ENCODE results near the gene HBA2.

DNA sequence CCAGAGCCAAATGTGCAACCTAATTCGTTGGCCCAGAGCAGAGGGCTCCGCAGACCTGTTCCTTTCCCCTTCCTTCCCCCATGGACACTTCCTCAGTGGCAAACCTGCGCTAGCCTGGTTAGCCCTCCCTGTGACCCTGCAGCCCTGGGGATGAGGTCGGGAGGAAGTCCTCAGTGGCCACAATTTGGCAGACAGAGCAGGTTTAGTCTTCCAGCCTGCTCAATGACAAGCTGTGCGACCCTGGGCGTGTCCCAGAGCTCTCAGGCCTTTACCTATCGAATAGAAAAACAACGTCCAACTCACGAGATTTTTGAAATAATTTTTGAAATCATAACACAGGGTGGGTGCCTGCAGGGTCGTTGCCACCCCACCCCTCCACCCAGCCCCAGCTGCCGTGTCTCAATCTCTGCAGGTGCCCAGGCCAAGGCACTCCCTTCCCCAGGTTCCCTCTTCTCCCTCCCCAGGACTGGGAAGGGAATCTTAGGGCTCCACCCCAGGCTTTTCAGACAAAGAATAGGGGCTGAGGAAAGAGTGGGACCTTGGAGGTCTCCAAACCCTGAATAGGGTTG, 5.5 kb upstream of the HBA2 start:
- TF ChIP-seq, protein P1, sequence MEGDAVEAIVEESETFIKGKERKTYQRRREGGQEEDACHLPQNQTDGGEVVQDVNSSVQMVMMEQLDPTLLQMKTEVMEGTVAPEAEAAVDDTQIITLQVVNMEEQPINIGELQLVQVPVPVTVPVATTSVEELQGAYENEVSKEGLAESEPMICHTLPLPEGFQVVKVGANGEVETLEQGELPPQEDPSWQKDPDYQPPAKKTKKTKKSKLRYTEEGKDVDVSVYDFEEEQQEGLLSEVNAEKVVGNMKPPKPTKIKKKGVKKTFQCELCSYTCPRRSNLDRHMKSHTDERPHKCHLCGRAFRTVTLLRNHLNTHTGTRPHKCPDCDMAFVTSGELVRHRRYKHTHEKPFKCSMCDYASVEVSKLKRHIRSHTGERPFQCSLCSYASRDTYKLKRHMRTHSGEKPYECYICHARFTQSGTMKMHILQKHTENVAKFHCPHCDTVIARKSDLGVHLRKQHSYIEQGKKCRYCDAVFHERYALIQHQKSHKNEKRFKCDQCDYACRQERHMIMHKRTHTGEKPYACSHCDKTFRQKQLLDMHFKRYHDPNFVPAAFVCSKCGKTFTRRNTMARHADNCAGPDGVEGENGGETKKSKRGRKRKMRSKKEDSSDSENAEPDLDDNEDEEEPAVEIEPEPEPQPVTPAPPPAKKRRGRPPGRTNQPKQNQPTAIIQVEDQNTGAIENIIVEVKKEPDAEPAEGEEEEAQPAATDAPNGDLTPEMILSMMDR (IDR thresholded peaks at IDR 0.05), result no peak
- TF ChIP-seq SIN3A (IDR thresholded peaks at IDR 0.05; ENCODE audit: borderline replicate concordance, insufficient read depth, low read depth, low read length), result no peak
